ENCODE measurements around the gene ABHD3.

GRCh38 chr18:21632393-21632792 is 72.2 kb downstream of the ABHD3 start:
- no peak for TF ChIP-seq CTCF (IDR thresholded peaks at IDR 0.05; ENCODE audit: extremely low read depth in 1 of 2, insufficient read depth in 1 of 2, low read depth in 1 of 2, low read length in 2 of 2)
- no peak for TF ChIP-seq JUN (IDR thresholded peaks at IDR 0.05; ENCODE audit: borderline replicate concordance, insufficient read depth, insufficient read length, low read depth)
- no peak for TF ChIP-seq POLR2A (IDR thresholded peaks at IDR 0.05; ENCODE audit: low read depth, low read length)
- no peak for TF ChIP-seq EZH2 (IDR thresholded peaks at IDR 0.05; ENCODE audit: borderline replicate concordance, low read depth, low read length, severe bottlenecking)
- TF ChIP-seq POLR2AphosphoS5 (IDR thresholded peaks at IDR 0.05; ENCODE audit: insufficient read depth, low read depth, low read length) = no peak
- no peak for TF ChIP-seq MAX (IDR thresholded peaks at IDR 0.05; ENCODE audit: insufficient read depth, insufficient read length)

Data from endothelial cell of umbilical vein (primary cell).